ENCODE measurements around the gene MRPL2.

Gene MRPL2

GRCh38 chr6:43059168-43060033 lies at the start of gene MRPL2, which contains the start of gene KLC4:
MRPL2 (minus strand) TSS chr6:43059434; CDS start chr6:43059381, 53 bp downstream.
KLC4 (plus strand) TSS chr6:43059631; CDS start chr6:43061336, 1,705 bp downstream.
- H3K4me3 ChIP-seq (ENCODE audit: low read length) = peak within 1 kb of the TSS; percentile 99
- peak; percentile 96 for DNase-seq (ENCODE audit: low read depth)
- no peak for TF ChIP-seq CTCF (conservative IDR thresholded peaks at IDR 0.05; ENCODE audit: low read depth, low read length)

GRCh38 chr6:43107344-43108062 lies 48.3 kb upstream of the MRPL2 start:
- H3K4me3 ChIP-seq (ENCODE audit: low read length) = no peak overlapping the region
- no peak for DNase-seq (ENCODE audit: low read depth)
- no peak for TF ChIP-seq CTCF (conservative IDR thresholded peaks at IDR 0.05; ENCODE audit: low read depth, low read length)

GRCh38 chr6:43105538-43106222 lies 46.4 kb upstream of the MRPL2 start:
- no peak for DNase-seq (ENCODE audit: low read depth)
- H3K4me3 ChIP-seq (ENCODE audit: low read length) = no peak overlapping the region
- TF ChIP-seq CTCF (conservative IDR thresholded peaks at IDR 0.05; ENCODE audit: low read depth, low read length) = no peak

GRCh38 chr6:43103253-43103876 lies 44.1 kb upstream of the MRPL2 start:
- H3K4me3 ChIP-seq (ENCODE audit: low read length) = no peak overlapping the region
- no peak for TF ChIP-seq CTCF (conservative IDR thresholded peaks at IDR 0.05; ENCODE audit: low read depth, low read length)
- DNase-seq (ENCODE audit: low read depth) = no peak

- TF ChIP-seq CTCF (conservative IDR thresholded peaks at IDR 0.05; ENCODE audit: low read depth, low read length) = no peak
- no peak overlapping the region for H3K4me3 ChIP-seq (ENCODE audit: low read length)
Observed at GRCh38 chr6:43101497-43101896, 42.3 kb upstream of the MRPL2 start.

GRCh38 chr6:43097502-43097901 lies 38.3 kb upstream of the MRPL2 start:
- DNase-seq (ENCODE audit: low read depth) = no peak
- no peak overlapping the region for H3K4me3 ChIP-seq (ENCODE audit: low read length)

More at GRCh38 chr6:43101497-43101896, 42.3 kb upstream of the MRPL2 start:
- no peak for DNase-seq (ENCODE audit: low read depth)

More at GRCh38 chr6:43097502-43097901, 38.3 kb upstream of the MRPL2 start:
- TF ChIP-seq CTCF (conservative IDR thresholded peaks at IDR 0.05; ENCODE audit: low read depth, low read length) = no peak
